Mesothelial cell of epicardium (in vitro differentiated cells): Measurements from ENCODE around the gene SIDT2. TPM values are rescaled to one million over a fixed set of nuclear protein-coding genes. Genes with fewer than 3 reads are reported as not detected.

Experiments
- DNase-seq, 2 experiments: peaks; one replicate each; pipeline ENCODE4 v3.0.0; 2021; ENCODE audit warnings: low spot score in 2 of 2; ENCODE audit not compliant: unreplicated experiment in 2 of 2
- H3K27ac Mint-ChIP-seq: 2 replicates; pipeline ENCODE4 v1.8.0; 2021; ENCODE audit warnings: mixed read lengths
- H3K27me3 Mint-ChIP-seq: 2 replicates; pipeline ENCODE4 v1.8.0; 2021; ENCODE audit warnings: low read depth, mixed read lengths
- H3K36me3 Mint-ChIP-seq: 2 replicates; pipeline ENCODE4 v1.8.0; 2021; ENCODE audit warnings: mixed read lengths
- H3K4me1 Mint-ChIP-seq: 2 replicates; pipeline ENCODE4 v1.8.0; 2021; ENCODE audit warnings: mixed read lengths
- H3K4me3 Mint-ChIP-seq: 2 replicates; pipeline ENCODE4 v1.8.0; 2021; ENCODE audit warnings: mild to moderate bottlenecking, moderate library complexity, mixed read lengths
- H3K9me3 Mint-ChIP-seq: 2 replicates; pipeline ENCODE4 v1.8.0; 2021; ENCODE audit warnings: mixed read lengths
- CTCF ChIP-seq: fragments of 200-600 bp; sonication (generic); IDR thresholded peaks from one replicate; pipeline ENCODE4 v1.5.0; 2021; ENCODE audit warnings: antibody characterized with exemption; ENCODE audit not compliant: unreplicated experiment
- total RNA-seq: library from RNA; stranded (reverse); gene quantifications from 3 replicates; pipeline ENCODE4 v1.2.1, GENCODE V29; 2021

Gene SIDT2
- total RNA-seq, 1 donor from 2014 or later, result 41.7 TPM

GRCh38 chr11:117229931-117230285, 51.4 kb downstream of the SIDT2 start:
- Mint-ChIP-seq H3K27me3 (no peaks in the 10 kb centered on the region), H3K36me3 (peaks cover 7% of the 10 kb centered on the region), H3K4me1 (peaks cover 32% of the 10 kb centered on the region), H3K27ac (no peak overlapping the region), H3K9me3 (no peaks in the 10 kb centered on the region), H3K4me3 (no peak overlapping the region)
- no peak for DNase-seq
- no peak for TF ChIP-seq CTCF

- no peaks in the 10 kb centered on the region for H3K9me3 Mint-ChIP-seq
- H3K27ac Mint-ChIP-seq, result no peak overlapping the region
- H3K4me1 Mint-ChIP-seq, result peaks cover 32% of the 10 kb centered on the region
- peak overlapping the region; percentile 100 for H3K4me3 Mint-ChIP-seq
- no peaks in the 10 kb centered on the region for H3K27me3 Mint-ChIP-seq
- TF ChIP-seq CTCF, result no peak
- DNase-seq, result no peak
- peaks cover 7% of the 10 kb centered on the region for H3K36me3 Mint-ChIP-seq
Observed at GRCh38 chr11:117230286-117230961, 51.9 kb downstream of the SIDT2 start.

GRCh38 chr11:117230999-117231841, 52.7 kb downstream of the SIDT2 start:
- peaks cover 32% of the 10 kb centered on the region for H3K4me1 Mint-ChIP-seq
- peaks cover 7% of the 10 kb centered on the region for H3K36me3 Mint-ChIP-seq
- peak overlapping the region; percentile 85 for H3K27ac Mint-ChIP-seq
- TF ChIP-seq CTCF, result no peak
- no peaks in the 10 kb centered on the region for H3K9me3 Mint-ChIP-seq
- H3K27me3 Mint-ChIP-seq, result no peaks in the 10 kb centered on the region
- no peak for DNase-seq
- peak overlapping the region; percentile 100 for H3K4me3 Mint-ChIP-seq

GRCh38 chr11:117231842-117232091, 53.2 kb downstream of the SIDT2 start, which contains the start of gene PCSK7:
Gene PCSK7, minus strand, starts transcription at chr11:117232073. Its CDS starts 2,229 bp downstream, at chr11:117229844.
- Mint-ChIP-seq H3K27me3 (no peaks in the 10 kb centered on the region), H3K27ac (peak within 1 kb of the TSS; percentile 99), H3K9me3 (no peaks in the 10 kb centered on the region), H3K4me3 (peak within 1 kb of the TSS; percentile 100), H3K4me1 (peaks cover 32% of the 10 kb centered on the region), H3K36me3 (peaks cover 8% of the 10 kb centered on the region)
- no peak for TF ChIP-seq CTCF
- peak in 1 of 2 experiments; percentile 75 for DNase-seq

- Mint-ChIP-seq H3K27me3 (no peaks in the 10 kb centered on the region), H3K4me1 (peaks cover 32% of the 10 kb centered on the region), H3K36me3 (peaks cover 9% of the 10 kb centered on the region), H3K27ac (peak within 1 kb of the TSS; percentile 99), H3K4me3 (peak within 1 kb of the TSS; percentile 100), H3K9me3 (no peaks in the 10 kb centered on the region)
- TF ChIP-seq CTCF, result peak; percentile 86
- peak; percentile 75 to 79 for DNase-seq
Observed at GRCh38 chr11:117232092-117232878, 53.7 kb downstream of the SIDT2 start, which contains the start of gene RNF214. Gene RNF214, plus strand, starts transcription at chr11:117232671. Its CDS starts 1,602 bp downstream, at chr11:117234273.
